ENCODE measurements around the gene TANC1.

The TANC1 gene

GRCh38 chr2:159196393-159196925, 228.0 kb downstream of the TANC1 start:
- DNase-seq (ENCODE audit: low read depth): no peak

GRCh38 chr2:159199236-159199635, 230.8 kb downstream of the TANC1 start:
- DNase-seq (ENCODE audit: low read depth): no peak

GRCh38 chr2:159199761-159200465, 231.5 kb downstream of the TANC1 start:
- no peak for DNase-seq (ENCODE audit: low read depth)

DNA sequence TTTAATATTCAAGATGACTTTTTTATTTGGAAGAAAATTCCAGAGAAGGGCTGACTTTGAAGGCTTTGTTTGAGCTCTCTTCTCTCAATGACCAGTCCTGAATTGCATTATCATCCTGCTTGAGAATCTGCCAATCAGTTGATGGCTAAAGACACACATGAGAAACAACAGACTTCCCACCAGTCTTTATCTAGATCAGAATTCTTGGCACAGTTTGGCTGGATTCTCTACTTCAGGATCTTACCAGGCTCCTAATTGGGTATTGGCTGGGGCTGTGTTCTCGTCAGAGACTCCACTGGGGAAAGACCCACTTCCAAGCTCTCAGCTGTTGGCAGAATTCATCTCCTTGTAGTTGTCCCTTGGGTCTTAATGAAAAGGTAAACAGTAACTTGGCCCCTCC, 232.1 kb downstream of the TANC1 start:
- DNase-seq (ENCODE audit: low read depth): no peak

GRCh38 chr2:159201360-159202063, 233.1 kb downstream of the TANC1 start:
- DNase-seq (ENCODE audit: low read depth): peak; percentile 3

DNA sequence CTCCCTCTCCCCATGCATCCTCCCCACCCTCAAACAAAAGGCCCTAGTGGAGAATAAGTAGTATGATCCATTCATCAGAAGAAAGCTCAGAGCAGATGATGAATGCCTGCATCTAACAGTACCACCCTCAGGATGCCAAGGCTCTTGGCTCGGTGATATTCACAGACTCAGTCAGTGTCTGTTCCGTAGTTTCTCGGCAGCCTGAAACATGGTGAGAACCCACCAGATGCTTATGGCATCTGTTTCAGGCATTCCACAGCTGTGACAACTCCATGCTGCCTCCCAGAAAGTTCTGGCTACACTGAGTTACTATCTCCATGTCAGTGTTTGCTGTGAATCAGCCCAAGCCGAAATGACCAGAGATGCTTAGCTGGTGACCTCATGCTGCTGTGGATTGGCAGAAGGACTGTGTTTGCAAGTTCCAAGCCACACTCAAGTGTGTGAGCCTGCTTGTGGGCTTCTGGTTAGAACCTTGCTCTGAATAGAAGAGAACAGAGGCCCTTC, 234.2 kb downstream of the TANC1 start:
- no peak for DNase-seq (ENCODE audit: low read depth)

GRCh38 chr2:159204381-159205144, 236.1 kb downstream of the TANC1 start:
- DNase-seq (ENCODE audit: low read depth): no peak

DNA sequence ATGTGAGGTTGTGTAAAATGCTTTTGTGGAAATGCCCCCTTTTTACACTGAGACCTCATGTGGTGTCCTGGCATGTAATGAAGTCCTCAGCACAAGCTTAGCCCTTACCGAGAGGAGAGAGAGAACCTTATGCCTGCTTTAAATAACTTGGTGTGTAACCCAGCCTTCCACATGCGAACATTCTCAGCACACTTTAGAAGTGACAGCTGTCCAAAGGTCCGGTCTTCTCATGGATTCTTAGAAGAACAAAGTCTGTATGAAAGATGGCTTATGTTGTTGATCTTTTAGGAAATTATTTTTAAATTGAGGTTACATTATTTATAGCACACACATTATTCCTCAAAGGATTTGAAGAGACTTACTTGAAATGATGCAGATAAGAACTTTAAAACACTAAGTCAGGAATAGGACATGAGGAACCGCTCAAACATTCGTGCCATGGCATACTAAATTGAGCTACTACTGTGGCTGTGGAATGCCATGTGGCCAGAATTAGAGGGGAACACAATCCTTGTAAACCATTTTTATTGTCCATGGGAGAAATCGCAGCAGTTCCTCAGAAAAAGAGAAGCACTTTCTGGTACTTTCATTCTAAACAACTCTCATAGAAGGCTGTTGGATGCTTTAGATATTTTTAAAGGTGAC, 238.4 kb downstream of the TANC1 start:
- no peak for DNase-seq (ENCODE audit: low read depth)

GRCh38 chr2:159208438-159208837, 240.0 kb downstream of the TANC1 start:
- DNase-seq (ENCODE audit: low read depth): no peak

- DNase-seq (ENCODE audit: low read depth): peak; percentile 17
These were observed 241.2 kb downstream of the TANC1 start for GRCh38 chr2:159209341-159210306.

GRCh38 chr2:159211447-159212396, 243.3 kb downstream of the TANC1 start:
- no peak for DNase-seq (ENCODE audit: low read depth)

DNA sequence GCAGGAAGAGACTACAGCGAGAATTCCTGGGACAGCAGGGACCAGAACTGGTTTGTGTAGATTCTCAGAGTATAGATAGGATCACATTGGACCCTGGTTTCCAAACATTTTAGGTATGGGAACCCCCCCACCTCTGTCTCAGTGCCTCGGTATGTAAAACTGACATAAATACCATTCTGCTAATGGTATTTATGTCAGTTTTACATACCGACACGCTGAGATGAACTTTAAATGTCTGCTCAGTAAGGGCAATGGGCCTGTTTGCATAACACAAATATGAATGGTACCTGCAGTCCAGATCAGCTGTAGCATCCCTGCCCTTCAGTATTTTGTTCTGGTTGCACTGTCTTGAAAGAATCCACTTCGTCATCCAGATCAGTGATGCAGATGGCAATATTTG, 244.9 kb downstream of the TANC1 start:
- DNase-seq (ENCODE audit: low read depth): no peak

- no peak for DNase-seq (ENCODE audit: low read depth)
These were observed 246.0 kb downstream of the TANC1 start for GRCh38 chr2:159214325-159214865.

- DNase-seq (ENCODE audit: low read depth): no peak
These were observed 246.7 kb downstream of the TANC1 start for GRCh38 chr2:159215116-159215515.

GRCh38 chr2:159217676-159218075, 249.2 kb downstream of the TANC1 start:
- no peak for DNase-seq (ENCODE audit: low read depth)

- DNase-seq (ENCODE audit: low read depth): no peak
These were observed 249.9 kb downstream of the TANC1 start for GRCh38 chr2:159218389-159218788.

DNA sequence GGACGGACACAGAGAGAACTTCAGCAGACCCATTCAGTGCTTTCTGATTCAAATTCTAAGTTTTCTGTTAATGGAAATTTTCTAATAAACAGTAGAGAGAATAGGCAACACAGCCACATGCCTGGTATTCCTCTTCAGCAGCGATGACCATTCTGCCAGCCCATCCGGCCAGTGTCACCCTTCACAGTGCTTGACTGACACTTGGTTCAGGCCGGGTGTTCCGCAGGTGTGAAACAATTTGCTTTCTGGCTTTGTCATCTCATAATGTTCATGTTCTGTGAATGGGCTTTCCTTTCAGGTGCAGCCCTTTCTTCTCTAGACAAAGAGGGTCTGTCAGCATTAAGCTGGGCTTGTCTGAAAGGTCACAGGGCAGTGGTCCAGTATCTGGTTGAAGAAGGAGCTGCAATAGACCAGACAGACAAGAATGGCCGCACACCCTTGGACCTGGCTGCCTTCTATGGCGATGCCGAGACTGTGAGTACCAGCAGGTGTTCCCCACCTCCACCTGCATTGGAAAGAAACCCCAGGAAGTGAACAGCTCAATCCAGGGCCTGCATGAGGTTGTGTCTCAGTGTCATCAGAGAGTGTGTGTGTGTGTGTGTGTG, 251.1 kb downstream of the TANC1 start:
- DNase-seq (ENCODE audit: low read depth): no peak

- no peak for DNase-seq (ENCODE audit: low read depth)
These were observed 255.8 kb downstream of the TANC1 start for GRCh38 chr2:159224061-159224813.

Data from activated gamma-delta T cell treated with anti-CD3 and anti-CD28 coated beads, Interleukin-2, amount 50 U/mL, for 16 hours (primary cell).